Esophagus squamous epithelium (tissue), 5 donors: ENCODE measurements around the gene CHRNB4. TPM values are rescaled to one million over a fixed set of nuclear protein-coding genes. Genes with fewer than 3 reads are reported as not detected.
A peak's percentile ranks its signal among the peaks of the same experiment; 100 is the strongest.

Source experiments
- DNase-seq: peaks from one replicate; lab custom pipeline; 2025; lab: John Stamatoyannopoulos, UW
- H3K27ac ChIP-seq, 4 donors: fragments of 200-600 bp; sonication (generic); one replicate each; pipeline ENCODE4 v1.5.1; 2016 to 2019; ENCODE audit warnings: mild to moderate bottlenecking in 1 of 4
- H3K27me3 ChIP-seq, 4 donors: fragments of 200-600 bp; sonication (generic); 1 replicate in 3 of 4; 2 replicates in 1 of 4; pipeline versions ENCODE4 v1.5.1 to v1.6.0; 2017 to 2021; ENCODE audit warnings: antibody characterized with exemption in 1 of 4
- H3K36me3 ChIP-seq, 3 donors: fragments of 200-600 bp; sonication (generic); one replicate each; pipeline ENCODE4 v1.5.1; 2016 to 2019
- H3K4me1 ChIP-seq, 3 donors: fragments of 200-600 bp; sonication (generic); one replicate each; pipeline ENCODE4 v1.5.1; 2017 to 2019
- H3K4me3 ChIP-seq, 4 donors: fragments of 200-600 bp; sonication (generic); 1 replicate in 3 of 4; 2 replicates in 1 of 4; pipeline ENCODE4 v1.5.1; 2016 to 2019; ENCODE audit warnings: mild to moderate bottlenecking in 2 of 4, moderate library complexity in 1 of 4
- H3K9me3 ChIP-seq, 3 donors: fragments of 200-600 bp; sonication (generic); one replicate each; pipeline ENCODE4 v1.5.1; 2016 to 2019
- CTCF ChIP-seq, 6 experiments: fragments of 450-650 bp in 4 of 6; fragments of 200-600 bp in 2 of 6; sonication (generic) in 2 of 6; IDR thresholded peaks; one replicate each; pipeline ENCODE4 v1.5.1; 2016 to 2019; ENCODE audit warnings: antibody characterized with exemption in 6 of 6, mild to moderate bottlenecking in 4 of 6, moderate library complexity in 4 of 6
- POLR2A ChIP-seq, 4 donors: fragments of 450-650 bp; IDR thresholded peaks; one replicate each; pipeline ENCODE4 v1.6.1; 2017; ENCODE audit warnings: antibody characterized with exemption in 4 of 4, mild to moderate bottlenecking in 4 of 4, moderate library complexity in 3 of 4
- WGBS, 2 donors: methylation state at CpG; one replicate each; pipeline ENCODE4 v1.1.5; 2018; 5-methylcytosine and 5-hydroxymethylcytosine counted together
- intact Hi-C: fragments of 100-400 bp; cut with DNase I; formaldehyde crosslinking; loops from one replicate; pipeline ENCODE4 v1.15.0; 2022
- total RNA-seq, 4 donors: library from RNA; depleted of rRNA; stranded (reverse); fragments of >200 nt; gene quantifications; one replicate each; pipeline ENCODE4 v1.1.0, GENCODE V29; 2016
- donor health status: DM: yes; HTN: yes; CAD: no.

The CHRNB4 gene
- total RNA-seq, 4 donors from 2014 or later, result 0.09 to 0.72 (median 0.43) TPM

GRCh38 chr15:78623786-78624497 lies 17.1 kb downstream of the CHRNB4 start:
- no peak for DNase-seq
- Histone ChIP-seq H3K4me1 (peaks cover 9 to 41% (median 15%) of the 10 kb centered on the region in 3 donors), H3K27ac (no peak overlapping the region), H3K27me3 (peaks cover 10 to 78% (median 19%) of the 10 kb centered on the region in 4 donors), H3K36me3 (no peaks in the 10 kb centered on the region), H3K4me3 (no peak overlapping the region), H3K9me3 (no peaks in the 10 kb centered on the region)
- no peak for TF ChIP-seq CTCF (IDR thresholded peaks at IDR 0.05)
- TF ChIP-seq POLR2A (IDR thresholded peaks at IDR 0.05), result no peak
- intact Hi-C loops, result no loop called here
- WGBS, 2 donors, result 87 to 91% methylated on average over 7 of the region's 7 CpGs

GRCh38 chr15:78621810-78622402 lies 19.1 kb downstream of the CHRNB4 start:
- no peak for DNase-seq
- WGBS, 2 donors, result 71 to 88% methylated on average over 8 to 10 of the region's 10 CpGs
- H3K4me1 ChIP-seq, result peaks cover 9 to 42% (median 15%) of the 10 kb centered on the region in 3 donors
- H3K27me3 ChIP-seq, result peaks cover 12 to 65% (median 19%) of the 10 kb centered on the region in 4 donors
- no peak overlapping the region for H3K4me3 ChIP-seq
- intact Hi-C loops, result no loop called here
- no peak overlapping the region for H3K27ac ChIP-seq
- no peaks in the 10 kb centered on the region for H3K36me3 ChIP-seq
- no peaks in the 10 kb centered on the region for H3K9me3 ChIP-seq
- no peak for TF ChIP-seq CTCF (IDR thresholded peaks at IDR 0.05)
- no peak for TF ChIP-seq POLR2A (IDR thresholded peaks at IDR 0.05)

GRCh38 chr15:78620527-78621421 lies 20.2 kb downstream of the CHRNB4 start, which contains the start of gene CHRNA3:
CHRNA3 (minus strand) TSS chr15:78620996; CDS start chr15:78620794, 202 bp downstream.
- Histone ChIP-seq H3K27ac (no peak within 1 kb of the TSS), H3K27me3 (peaks cover 12 to 62% (median 19%) of the 10 kb centered on the region in 4 donors), H3K4me1 (peaks cover 9 to 33% (median 15%) of the 10 kb centered on the region in 3 donors), H3K4me3 (peak within 1 kb of the TSS; percentile 18 to 59 (median 40)), H3K36me3 (no peaks in the 10 kb centered on the region), H3K9me3 (no peaks in the 10 kb centered on the region)
- no peak for DNase-seq
- TF ChIP-seq POLR2A (IDR thresholded peaks at IDR 0.05), result no peak
- no peak for TF ChIP-seq CTCF (IDR thresholded peaks at IDR 0.05)
- intact Hi-C loops, result no loop called here
- WGBS, 2 donors, result 11 to 22% methylated on average over 7 to 17 of the region's 102 CpGs

- Histone ChIP-seq H3K4me3 (peak overlapping the region; percentile 18 to 59 (median 40)), H3K9me3 (no peaks in the 10 kb centered on the region), H3K4me1 (peaks cover 9 to 30% (median 15%) of the 10 kb centered on the region in 3 donors), H3K27me3 (peaks cover 12 to 62% (median 19%) of the 10 kb centered on the region in 4 donors), H3K27ac (no peak overlapping the region), H3K36me3 (no peaks in the 10 kb centered on the region)
- intact Hi-C loops, result no loop called here
- TF ChIP-seq CTCF (IDR thresholded peaks at IDR 0.05) (peak in 1 of 6 experiments; percentile 16), POLR2A (IDR thresholded peaks at IDR 0.05) (no peak)
- WGBS, 2 donors, result 3% methylated on average over 5 of the region's 41 CpGs; no CpG with 5 or more reads in 1 of the 2 donors
- no peak for DNase-seq
Observed at GRCh38 chr15:78620021-78620526, 20.9 kb downstream of the CHRNB4 start.
